A549 (cell line): ENCODE measurements around the gene SLC4A3. TPM values are rescaled to one million over a fixed set of nuclear protein-coding genes. Genes with fewer than 3 reads are reported as not detected.

Source experiments
- ATAC-seq, 2 experiments: fragments of 200-7000 bp in 1 of 2; fragments of >200 bp in 1 of 2; cut with Nextera tagmentation in 1 of 2; cut with Tn5 transposase in 1 of 2; 3 replicates each; pipeline versions ENCODE4 v1.8.0 to v1.9.1; 2018 to 2020; ENCODE audit warnings: mild to moderate bottlenecking in 1 of 2, moderate library complexity in 1 of 2
- CTCF ChIA-PET: fragments of 300-600 bp; sonication (Branson Sonifier 250); formaldehyde crosslinking; extraction: SDS; loops from one replicate; lab custom pipeline; 2021; ENCODE audit warnings: antibody characterized with exemption, inconsistent platforms; lab: Yijun Ruan, JAX
- POLR2A ChIA-PET: fragments of 350-600 bp; formaldehyde crosslinking; extraction: SDS; loops from one replicate; lab custom pipeline; 2021; ENCODE audit warnings: antibody characterized with exemption, inconsistent platforms; lab: Yijun Ruan, JAX
- DNase-seq, 2 experiments: peaks; one replicate each; pipeline versions ENCODE4 v3.0.0 to v3.0.0-alpha.2; 2011 to 2016; ENCODE audit warnings: low read depth in 1 of 2, low spot score in 1 of 2
- FAIRE-seq: peaks from 2 replicates; lab custom pipeline; 2011; peaks lifted over from hg19 to GRCh38; lab: Jason Lieb, UNC
- H3K27ac ChIP-seq, 2 experiments: fragments of >200 bp; sonication (Bioruptor Twin); formaldehyde crosslinking; 3 replicates each; pipeline ENCODE4 v1.5.1; 2016 to 2017
- H3K4me1 ChIP-seq: fragments of >200 bp; sonication (Bioruptor Twin); formaldehyde crosslinking; 3 replicates; pipeline ENCODE4 v1.6.1; 2016
- H3K4me2 ChIP-seq: fragments of >200 bp; sonication (Bioruptor Twin); formaldehyde crosslinking; 3 replicates; pipeline ENCODE4 v1.6.1; 2016
- H3K4me3 ChIP-seq: fragments of >200 bp; sonication (Bioruptor Twin); formaldehyde crosslinking; 3 replicates; pipeline ENCODE4 v1.5.1; 2016
- H3K9me3 ChIP-seq: fragments of >200 bp; sonication (Bioruptor Twin); formaldehyde crosslinking; 3 replicates; pipeline ENCODE4 v1.6.1; 2016
- CBX2 ChIP-seq: fragments of 200-600 bp; sonication (generic); IDR thresholded peaks from 2 replicates; pipeline ENCODE4 v1.6.1; 2016; ENCODE audit warnings: low read depth, mild to moderate bottlenecking, borderline replicate concordance
- CEBPB ChIP-seq, 2 experiments: fragments of >200 bp in 1 of 2; sonication (Bioruptor Twin) in 1 of 2; formaldehyde crosslinking in 1 of 2; IDR thresholded peaks; 2 replicates each; pipeline ENCODE4 v1.6.1; 2012 to 2016
- CHD4 ChIP-seq: fragments of 200-600 bp; sonication (generic); IDR thresholded peaks from 2 replicates; pipeline ENCODE4 v1.6.1; 2016; ENCODE audit warnings: antibody characterized with exemption, mild to moderate bottlenecking, borderline replicate concordance
- EHMT2 ChIP-seq: fragments of 200-600 bp; sonication (generic); IDR thresholded peaks from 2 replicates; pipeline ENCODE4 v1.6.1; 2016; ENCODE audit warnings: antibody characterized with exemption, low read depth, mild to moderate bottlenecking, moderate library complexity
- ESRRA ChIP-seq: fragments of 150-350 bp; IDR thresholded peaks from 2 replicates; pipeline ENCODE4 v1.6.1; 2014; ENCODE audit warnings: mild to moderate bottlenecking, low read length, borderline replicate concordance
- FOSB ChIP-seq: fragments of 250-450 bp; sonication (Bioruptor Pico); IDR thresholded peaks from 2 replicates; pipeline ENCODE4 v1.5.0; 2020; ENCODE audit warnings: mild to moderate bottlenecking, moderate library complexity
- HDAC2 ChIP-seq: fragments of 200-600 bp; sonication (generic); IDR thresholded peaks from 2 replicates; pipeline ENCODE4 v1.6.1; 2016
- HOXB13 ChIP-seq: fragments of 250-450 bp; sonication (Bioruptor Pico); IDR thresholded peaks from 2 replicates; pipeline ENCODE4 v1.5.0; 2020; ENCODE audit warnings: low read depth, mild to moderate bottlenecking, moderate library complexity
- KDM5A ChIP-seq: fragments of 200-600 bp; sonication (generic); IDR thresholded peaks from 2 replicates; pipeline ENCODE4 v1.6.1; 2016; ENCODE audit warnings: antibody characterized with exemption, mild to moderate bottlenecking
- NR3C1 ChIP-seq: fragments of >200 bp; sonication (Bioruptor Twin); formaldehyde crosslinking; IDR thresholded peaks from 3 replicates; pipeline ENCODE4 v1.6.1; 2017
- RAD21 ChIP-seq, 2 experiments: fragments of >200 bp in 1 of 2; sonication (Bioruptor Twin) in 1 of 2; formaldehyde crosslinking in 1 of 2; IDR thresholded peaks in 1 of 2; conservative IDR thresholded peaks in 1 of 2; 2 replicates in 1 of 2; 3 replicates in 1 of 2; pipeline ENCODE4 v1.6.1; 2012 to 2018; ENCODE audit warnings: inconsistent platforms in 1 of 2
- RCOR1 ChIP-seq: fragments of 150-350 bp; IDR thresholded peaks from 2 replicates; pipeline ENCODE4 v1.6.1; 2014; ENCODE audit warnings: antibody characterized with exemption, low read length, low read depth
- ZC3H11A ChIP-seq: fragments of 450-650 bp; IDR thresholded peaks from 2 replicates; pipeline ENCODE4 v1.6.1; 2014; ENCODE audit warnings: antibody characterized with exemption, mild to moderate bottlenecking
- WGBS: methylation state at CpG from one replicate; pipeline ENCODE4 v1.1.6; 2017; ENCODE audit errors: missing lambda C conversion rate; 5-methylcytosine and 5-hydroxymethylcytosine counted together
- polyA plus RNA-seq, 4 experiments: library from polyadenylated mRNA; depleted of rRNA in 3 of 4; stranded (reverse); fragments of >200 nt; fragmentation: RNase III in 1 of 4; extraction: RNeasy Plus Mini Kit Qiagen cat#74134 plus additional on column Dnase treatment in 1 of 4; gene quantifications; 2 replicates in 3 of 4; 3 replicates in 1 of 4; pipeline ENCODE4 v1.2.3, GENCODE V29; 2011 to 2017
- TF ChIP-seq, protein P1 (sequence below): fragments of >200 bp; sonication (Bioruptor Twin); formaldehyde crosslinking; IDR thresholded peaks from 2 replicates; pipeline ENCODE4 v1.6.1; 2016
- TF ChIP-seq, protein P2 (sequence below): fragments of >200 bp; sonication (Bioruptor Twin); formaldehyde crosslinking; IDR thresholded peaks from 3 replicates; pipeline ENCODE4 v1.5.1; 2016
- TF ChIP-seq, protein P3 (sequence below): fragments of 250-450 bp; sonication (Bioruptor Pico); IDR thresholded peaks from 2 replicates; pipeline ENCODE4 v1.5.0; 2020; ENCODE audit warnings: low read depth, mild to moderate bottlenecking, moderate library complexity
- TF ChIP-seq, protein P4 (sequence below): fragments of 200-600 bp; sonication (generic); IDR thresholded peaks from 2 replicates; pipeline ENCODE4 v1.6.1; 2016; ENCODE audit warnings: antibody characterized with exemption, mild to moderate bottlenecking, moderate library complexity
- TF ChIP-seq, protein P5 (sequence below): fragments of 250-450 bp; sonication (Bioruptor Pico); IDR thresholded peaks from 2 replicates; pipeline ENCODE4 v1.5.0; 2021; ENCODE audit warnings: mild to moderate bottlenecking, moderate library complexity, borderline replicate concordance
- TF ChIP-seq, protein P6 (sequence below): IDR thresholded peaks from 2 replicates; pipeline ENCODE4 v1.6.1; 2012; ENCODE audit warnings: low read depth, borderline replicate concordance
- TF ChIP-seq, protein P7 (sequence below): fragments of 150-350 bp; IDR thresholded peaks from 2 replicates; pipeline ENCODE4 v1.6.1; 2014; ENCODE audit warnings: low read depth, mild to moderate bottlenecking, low read length

Gene SLC4A3
- polyA plus RNA-seq, 2 of the 4 experiments (the other 2 are of a cell fraction): 1.4 to 3.6 TPM

DNA sequence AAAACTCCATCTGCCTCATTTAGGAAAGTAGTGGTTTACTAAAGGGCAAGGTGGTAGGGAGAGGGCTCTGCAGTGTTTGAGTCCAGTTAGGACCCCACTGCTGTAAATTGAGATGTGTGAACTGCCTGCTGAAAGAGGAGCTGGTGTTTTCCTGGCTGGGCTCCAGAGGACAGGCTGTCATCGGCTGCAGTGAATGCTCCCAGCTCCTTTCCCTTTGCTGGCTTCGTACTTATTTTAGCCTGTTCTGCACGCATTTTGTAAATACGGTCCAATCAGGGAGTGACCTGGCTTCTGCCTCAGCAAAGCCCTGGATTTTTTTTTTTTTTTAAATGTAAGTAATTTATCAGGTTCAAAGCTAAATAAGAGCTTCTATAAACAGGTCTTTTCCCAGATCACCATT, 37.5 kb downstream of the SLC4A3 start:
- no peaks in the 10 kb centered on the region for H3K4me1 ChIP-seq
- ATAC-seq (no peak), DNase-seq (no peak), FAIRE-seq (no peak)
- H3K4me3 ChIP-seq: no peak overlapping the region
- peaks cover 29% of the 10 kb centered on the region for H3K9me3 ChIP-seq
- 63% methylated on average over 4 of the region's 4 CpGs for WGBS
- ChIA-PET POLR2A (no interaction called here), CTCF (interaction anchor here (0.6 to 3.2 kb wide), 5 partner anchors 10 to 123 kb away, joined by 3 to 12 read pairs (median 3); no protein-coding TSS in a partner anchor)
- H3K4me2 ChIP-seq: no peak overlapping the region
- no peak overlapping the region for H3K27ac ChIP-seq
- TF ChIP-seq ZC3H11A: no peak
- no peak for TF ChIP-seq RCOR1
- TF ChIP-seq FOSB (CRISPR knock-in tag): no peak
- TF ChIP-seq, protein P1, sequence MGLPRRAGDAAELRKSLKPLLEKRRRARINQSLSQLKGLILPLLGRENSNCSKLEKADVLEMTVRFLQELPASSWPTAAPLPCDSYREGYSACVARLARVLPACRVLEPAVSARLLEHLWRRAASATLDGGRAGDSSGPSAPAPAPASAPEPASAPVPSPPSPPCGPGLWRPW: no peak
- TF ChIP-seq, protein P2, sequence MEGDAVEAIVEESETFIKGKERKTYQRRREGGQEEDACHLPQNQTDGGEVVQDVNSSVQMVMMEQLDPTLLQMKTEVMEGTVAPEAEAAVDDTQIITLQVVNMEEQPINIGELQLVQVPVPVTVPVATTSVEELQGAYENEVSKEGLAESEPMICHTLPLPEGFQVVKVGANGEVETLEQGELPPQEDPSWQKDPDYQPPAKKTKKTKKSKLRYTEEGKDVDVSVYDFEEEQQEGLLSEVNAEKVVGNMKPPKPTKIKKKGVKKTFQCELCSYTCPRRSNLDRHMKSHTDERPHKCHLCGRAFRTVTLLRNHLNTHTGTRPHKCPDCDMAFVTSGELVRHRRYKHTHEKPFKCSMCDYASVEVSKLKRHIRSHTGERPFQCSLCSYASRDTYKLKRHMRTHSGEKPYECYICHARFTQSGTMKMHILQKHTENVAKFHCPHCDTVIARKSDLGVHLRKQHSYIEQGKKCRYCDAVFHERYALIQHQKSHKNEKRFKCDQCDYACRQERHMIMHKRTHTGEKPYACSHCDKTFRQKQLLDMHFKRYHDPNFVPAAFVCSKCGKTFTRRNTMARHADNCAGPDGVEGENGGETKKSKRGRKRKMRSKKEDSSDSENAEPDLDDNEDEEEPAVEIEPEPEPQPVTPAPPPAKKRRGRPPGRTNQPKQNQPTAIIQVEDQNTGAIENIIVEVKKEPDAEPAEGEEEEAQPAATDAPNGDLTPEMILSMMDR: no peak
- no peak for TF ChIP-seq CHD4
- TF ChIP-seq CEBPB (IDR thresholded peaks at IDR 0.05): no peak
- TF ChIP-seq, protein P3, sequence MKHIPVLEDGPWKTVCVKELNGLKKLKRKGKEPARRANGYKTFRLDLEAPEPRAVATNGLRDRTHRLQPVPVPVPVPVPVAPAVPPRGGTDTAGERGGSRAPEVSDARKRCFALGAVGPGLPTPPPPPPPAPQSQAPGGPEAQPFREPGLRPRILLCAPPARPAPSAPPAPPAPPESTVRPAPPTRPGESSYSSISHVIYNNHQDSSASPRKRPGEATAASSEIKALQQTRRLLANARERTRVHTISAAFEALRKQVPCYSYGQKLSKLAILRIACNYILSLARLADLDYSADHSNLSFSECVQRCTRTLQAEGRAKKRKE (CRISPR knock-in tag): no peak
- TF ChIP-seq, protein P4, sequence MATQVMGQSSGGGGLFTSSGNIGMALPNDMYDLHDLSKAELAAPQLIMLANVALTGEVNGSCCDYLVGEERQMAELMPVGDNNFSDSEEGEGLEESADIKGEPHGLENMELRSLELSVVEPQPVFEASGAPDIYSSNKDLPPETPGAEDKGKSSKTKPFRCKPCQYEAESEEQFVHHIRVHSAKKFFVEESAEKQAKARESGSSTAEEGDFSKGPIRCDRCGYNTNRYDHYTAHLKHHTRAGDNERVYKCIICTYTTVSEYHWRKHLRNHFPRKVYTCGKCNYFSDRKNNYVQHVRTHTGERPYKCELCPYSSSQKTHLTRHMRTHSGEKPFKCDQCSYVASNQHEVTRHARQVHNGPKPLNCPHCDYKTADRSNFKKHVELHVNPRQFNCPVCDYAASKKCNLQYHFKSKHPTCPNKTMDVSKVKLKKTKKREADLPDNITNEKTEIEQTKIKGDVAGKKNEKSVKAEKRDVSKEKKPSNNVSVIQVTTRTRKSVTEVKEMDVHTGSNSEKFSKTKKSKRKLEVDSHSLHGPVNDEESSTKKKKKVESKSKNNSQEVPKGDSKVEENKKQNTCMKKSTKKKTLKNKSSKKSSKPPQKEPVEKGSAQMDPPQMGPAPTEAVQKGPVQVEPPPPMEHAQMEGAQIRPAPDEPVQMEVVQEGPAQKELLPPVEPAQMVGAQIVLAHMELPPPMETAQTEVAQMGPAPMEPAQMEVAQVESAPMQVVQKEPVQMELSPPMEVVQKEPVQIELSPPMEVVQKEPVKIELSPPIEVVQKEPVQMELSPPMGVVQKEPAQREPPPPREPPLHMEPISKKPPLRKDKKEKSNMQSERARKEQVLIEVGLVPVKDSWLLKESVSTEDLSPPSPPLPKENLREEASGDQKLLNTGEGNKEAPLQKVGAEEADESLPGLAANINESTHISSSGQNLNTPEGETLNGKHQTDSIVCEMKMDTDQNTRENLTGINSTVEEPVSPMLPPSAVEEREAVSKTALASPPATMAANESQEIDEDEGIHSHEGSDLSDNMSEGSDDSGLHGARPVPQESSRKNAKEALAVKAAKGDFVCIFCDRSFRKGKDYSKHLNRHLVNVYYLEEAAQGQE: no peak
- no peak for TF ChIP-seq KDM5A
- no peak for TF ChIP-seq HOXB13 (CRISPR knock-in tag)
- TF ChIP-seq, protein P5, sequence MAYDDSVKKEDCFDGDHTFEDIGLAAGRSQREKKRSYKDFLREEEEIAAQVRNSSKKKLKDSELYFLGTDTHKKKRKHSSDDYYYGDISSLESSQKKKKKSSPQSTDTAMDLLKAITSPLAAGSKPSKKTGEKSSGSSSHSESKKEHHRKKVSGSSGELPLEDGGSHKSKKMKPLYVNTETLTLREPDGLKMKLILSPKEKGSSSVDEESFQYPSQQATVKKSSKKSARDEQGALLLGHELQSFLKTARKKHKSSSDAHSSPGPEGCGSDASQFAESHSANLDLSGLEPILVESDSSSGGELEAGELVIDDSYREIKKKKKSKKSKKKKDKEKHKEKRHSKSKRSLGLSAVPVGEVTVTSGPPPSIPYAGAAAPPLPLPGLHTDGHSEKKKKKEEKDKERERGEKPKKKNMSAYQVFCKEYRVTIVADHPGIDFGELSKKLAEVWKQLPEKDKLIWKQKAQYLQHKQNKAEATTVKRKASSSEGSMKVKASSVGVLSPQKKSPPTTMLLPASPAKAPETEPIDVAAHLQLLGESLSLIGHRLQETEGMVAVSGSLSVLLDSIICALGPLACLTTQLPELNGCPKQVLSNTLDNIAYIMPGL (CRISPR knock-in tag): no peak
- no peak for TF ChIP-seq EHMT2
- TF ChIP-seq, protein P6, sequence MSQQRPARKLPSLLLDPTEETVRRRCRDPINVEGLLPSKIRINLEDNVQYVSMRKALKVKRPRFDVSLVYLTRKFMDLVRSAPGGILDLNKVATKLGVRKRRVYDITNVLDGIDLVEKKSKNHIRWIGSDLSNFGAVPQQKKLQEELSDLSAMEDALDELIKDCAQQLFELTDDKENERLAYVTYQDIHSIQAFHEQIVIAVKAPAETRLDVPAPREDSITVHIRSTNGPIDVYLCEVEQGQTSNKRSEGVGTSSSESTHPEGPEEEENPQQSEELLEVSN: no peak
- TF ChIP-seq NR3C1: no peak
- no peak for TF ChIP-seq HDAC2
- no peak for TF ChIP-seq ESRRA
- TF ChIP-seq, protein P7, sequence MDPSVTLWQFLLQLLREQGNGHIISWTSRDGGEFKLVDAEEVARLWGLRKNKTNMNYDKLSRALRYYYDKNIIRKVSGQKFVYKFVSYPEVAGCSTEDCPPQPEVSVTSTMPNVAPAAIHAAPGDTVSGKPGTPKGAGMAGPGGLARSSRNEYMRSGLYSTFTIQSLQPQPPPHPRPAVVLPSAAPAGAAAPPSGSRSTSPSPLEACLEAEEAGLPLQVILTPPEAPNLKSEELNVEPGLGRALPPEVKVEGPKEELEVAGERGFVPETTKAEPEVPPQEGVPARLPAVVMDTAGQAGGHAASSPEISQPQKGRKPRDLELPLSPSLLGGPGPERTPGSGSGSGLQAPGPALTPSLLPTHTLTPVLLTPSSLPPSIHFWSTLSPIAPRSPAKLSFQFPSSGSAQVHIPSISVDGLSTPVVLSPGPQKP: no peak
- TF ChIP-seq CBX2: no peak
- TF ChIP-seq RAD21 (conservative IDR thresholded peaks at IDR 0.05 in 1 of 2, IDR thresholded peaks at IDR 0.05 in 1 of 2): no peak
